GM12801 (cell line): Measurements from ENCODE around the gene CREBRF.

Experiments used
- TF ChIP-seq, protein P1 (sequence below): IDR thresholded peaks from one replicate; pipeline ENCODE4 v1.5.1; 2011; ENCODE audit warnings: control low read depth; ENCODE audit not compliant: insufficient read length; ENCODE audit errors: extremely low read depth

The CREBRF gene

GRCh38 chr5:173055042-173055721, 970 bp upstream of the CREBRF start:
- TF ChIP-seq, protein P1, sequence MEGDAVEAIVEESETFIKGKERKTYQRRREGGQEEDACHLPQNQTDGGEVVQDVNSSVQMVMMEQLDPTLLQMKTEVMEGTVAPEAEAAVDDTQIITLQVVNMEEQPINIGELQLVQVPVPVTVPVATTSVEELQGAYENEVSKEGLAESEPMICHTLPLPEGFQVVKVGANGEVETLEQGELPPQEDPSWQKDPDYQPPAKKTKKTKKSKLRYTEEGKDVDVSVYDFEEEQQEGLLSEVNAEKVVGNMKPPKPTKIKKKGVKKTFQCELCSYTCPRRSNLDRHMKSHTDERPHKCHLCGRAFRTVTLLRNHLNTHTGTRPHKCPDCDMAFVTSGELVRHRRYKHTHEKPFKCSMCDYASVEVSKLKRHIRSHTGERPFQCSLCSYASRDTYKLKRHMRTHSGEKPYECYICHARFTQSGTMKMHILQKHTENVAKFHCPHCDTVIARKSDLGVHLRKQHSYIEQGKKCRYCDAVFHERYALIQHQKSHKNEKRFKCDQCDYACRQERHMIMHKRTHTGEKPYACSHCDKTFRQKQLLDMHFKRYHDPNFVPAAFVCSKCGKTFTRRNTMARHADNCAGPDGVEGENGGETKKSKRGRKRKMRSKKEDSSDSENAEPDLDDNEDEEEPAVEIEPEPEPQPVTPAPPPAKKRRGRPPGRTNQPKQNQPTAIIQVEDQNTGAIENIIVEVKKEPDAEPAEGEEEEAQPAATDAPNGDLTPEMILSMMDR, result no peak

GRCh38 chr5:173055722-173055982, 500 bp upstream of the CREBRF start:
- TF ChIP-seq, protein P1, result no peak

- TF ChIP-seq, protein P1, result no peak
Observed at GRCh38 chr5:173056783-173057061, 570 bp downstream of the CREBRF start.

DNA sequence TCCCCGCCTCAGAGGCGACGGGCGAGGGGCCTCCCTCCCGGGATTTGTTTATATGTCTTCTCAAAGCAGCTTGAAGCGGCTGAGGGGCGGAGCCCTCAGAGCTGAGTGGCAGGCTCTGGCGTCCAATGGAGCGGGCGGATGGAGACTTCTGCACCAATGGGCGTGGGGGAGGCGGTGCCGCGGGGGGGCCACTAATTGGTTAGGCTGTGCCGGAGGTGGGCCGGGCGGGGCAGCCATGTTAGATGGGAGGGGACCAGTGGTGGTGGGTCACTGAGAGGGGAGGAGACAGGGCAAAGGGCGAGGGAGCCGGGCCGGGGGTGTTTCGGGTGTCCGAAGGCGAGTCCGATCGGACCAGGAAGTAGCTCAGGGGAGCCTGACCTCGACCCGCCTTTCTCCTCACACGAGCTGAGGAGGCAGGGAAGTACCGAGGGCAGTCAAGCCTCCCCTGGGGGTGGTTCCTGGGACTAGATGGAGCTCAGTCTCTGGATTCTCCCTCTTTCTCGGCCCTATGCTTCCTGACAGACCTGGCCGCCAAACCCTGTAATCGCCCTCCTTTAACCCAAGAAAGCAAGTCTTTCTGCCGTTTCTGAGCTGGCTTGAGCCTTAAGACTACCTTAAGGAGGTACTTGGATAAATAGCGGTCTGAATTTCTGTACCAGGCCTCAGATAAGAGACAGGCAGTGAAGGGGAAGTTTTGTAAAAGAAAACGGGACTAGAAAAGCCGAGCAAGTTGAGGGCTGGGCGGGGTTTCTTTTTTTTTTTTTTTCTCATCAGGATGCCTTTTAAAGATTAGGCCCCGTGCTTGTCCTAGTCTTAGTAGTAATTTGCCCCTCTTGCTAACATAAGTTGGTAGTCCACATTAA, 1.1 kb downstream of the CREBRF start:
- TF ChIP-seq, protein P1, result no peak

DNA sequence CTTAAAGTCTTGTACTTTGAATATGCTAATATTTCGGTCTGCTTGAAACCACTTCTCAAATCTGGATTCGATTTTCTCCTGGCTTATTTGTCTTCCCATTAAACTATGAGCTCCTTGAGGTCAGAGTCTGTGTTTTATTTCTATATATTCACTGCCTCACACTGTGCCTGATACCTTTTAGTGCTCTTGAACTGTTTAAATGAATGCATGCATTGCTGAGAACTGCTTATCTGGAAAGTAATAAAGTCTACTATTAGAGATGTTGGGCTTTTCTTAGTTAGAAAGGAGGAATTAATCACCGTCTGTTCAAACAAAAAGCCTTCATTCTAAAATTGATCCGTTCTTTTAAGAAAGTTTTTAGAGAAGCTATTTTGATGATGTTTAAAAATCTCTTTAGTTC, 6.0 kb downstream of the CREBRF start:
- TF ChIP-seq, protein P1, result no peak

DNA sequence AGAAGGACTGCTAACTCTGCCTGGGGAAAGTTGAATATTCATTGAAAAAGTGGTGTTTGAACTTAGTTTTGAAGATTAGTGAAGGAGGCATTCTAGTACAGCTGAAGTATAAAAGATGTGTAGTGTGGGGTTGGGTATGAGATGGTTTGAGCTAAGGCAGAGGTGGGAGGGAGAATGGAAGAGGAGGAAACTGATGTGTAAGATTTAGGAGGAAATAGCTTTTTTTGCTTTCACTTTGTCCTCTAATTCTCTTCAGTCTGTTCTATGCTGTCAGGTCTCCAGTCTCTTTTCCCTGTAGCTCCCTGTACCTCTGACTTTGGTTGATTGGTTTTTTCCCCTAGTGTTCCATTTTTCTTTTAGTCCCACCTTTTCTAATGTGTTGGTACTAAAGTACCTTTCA, 9.0 kb downstream of the CREBRF start:
- TF ChIP-seq, protein P1, result no peak

DNA sequence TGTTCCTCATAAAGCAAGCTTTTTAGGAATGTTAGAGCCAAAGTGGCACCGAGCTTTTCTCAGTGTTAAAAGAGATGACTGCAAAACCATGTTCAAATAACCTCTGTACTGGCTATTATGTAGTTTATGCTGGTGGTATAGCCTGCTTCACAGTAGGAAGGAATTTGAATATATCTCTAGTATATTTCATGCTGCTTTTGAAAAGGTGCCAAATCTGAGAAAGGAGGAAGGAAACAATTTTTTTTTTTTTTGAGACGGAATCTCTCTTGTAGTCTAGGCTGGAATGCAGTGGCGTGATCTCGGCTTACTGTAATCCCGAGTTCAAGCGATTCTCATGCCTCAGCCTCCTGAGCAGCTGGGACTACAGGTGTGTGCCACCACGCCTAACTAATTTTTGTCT, 13.5 kb downstream of the CREBRF start:
- TF ChIP-seq, protein P1, result no peak
